B cell (primary cell): ENCODE results near the gene HGS. TPM values are rescaled to one million over a fixed set of nuclear protein-coding genes. Genes with fewer than 3 reads are reported as not detected.

Experiments
- ATAC-seq: fragments of 200-7000 bp; cut with Tn5 transposase; one replicate; pipeline ENCODE4 v1.10.0; 2021; ENCODE audit warnings: low read depth, mild to moderate bottlenecking, moderate number of reproducible peaks, moderate library complexity
- CTCF ChIA-PET: fragments of 350-600 bp; sonication (Branson Sonifier 250); formaldehyde crosslinking; loops from one replicate; lab custom pipeline; 2021; ENCODE audit warnings: antibody characterized with exemption, inconsistent platforms; lab: Charles Lee
- POLR2A ChIA-PET: fragments of 350-600 bp; sonication (Branson Sonifier 250); formaldehyde crosslinking; loops from one replicate; lab custom pipeline; 2021; ENCODE audit warnings: antibody characterized with exemption; lab: Charles Lee
- DNase-seq: peaks from one replicate; pipeline ENCODE4 v3.0.0; 2013
- H2AFZ ChIP-seq: 2 replicates; pipeline ENCODE4 v1.6.1; 2012; ENCODE audit warnings: mild to moderate bottlenecking, low read depth, low read length; ENCODE audit not compliant: insufficient read depth, poor library complexity, severe bottlenecking
- H3K27ac ChIP-seq, 2 donors: 1 replicate in 1 of 2; 2 replicates in 1 of 2; pipeline ENCODE4 v1.5.1; 2012 to 2013; ENCODE audit warnings: low read length in 2 of 2, mild to moderate bottlenecking in 2 of 2, moderate library complexity in 1 of 2
- H3K27me3 ChIP-seq, 4 experiments: fragments of 200-600 bp in 1 of 4; sonication (generic) in 1 of 4; replicated peaks in 1 of 4; 1 replicate in 2 of 4; 2 replicates in 2 of 4; pipeline versions ENCODE4 v1.6.1 to v1.7.0; 2013 to 2016; ENCODE audit warnings: low read length in 3 of 4, mild to moderate bottlenecking in 2 of 4, mixed read lengths in 1 of 4, moderate library complexity in 1 of 4; ENCODE audit not compliant: insufficient read depth in 4 of 4, control insufficient read depth in 3 of 4; ENCODE audit errors: control extremely low read depth in 1 of 4
- H3K36me3 ChIP-seq, 2 experiments: replicated peaks in 1 of 2; 1 replicate in 1 of 2; 2 replicates in 1 of 2; pipeline versions ENCODE4 v1.6.1 to v1.7.1; 2013; ENCODE audit warnings: low read length in 1 of 2; ENCODE audit not compliant: insufficient read depth in 2 of 2, control insufficient read depth in 1 of 2; ENCODE audit errors: control extremely low read depth in 1 of 2, extremely low read depth in 1 of 2
- H3K4me1 ChIP-seq, 2 donors: fragments of 200-600 bp in 1 of 2; sonication (generic) in 1 of 2; 1 replicate in 1 of 2; 2 replicates in 1 of 2; pipeline versions ENCODE4 v1.5.1 to v1.6.1; 2013 to 2017; ENCODE audit warnings: low read length in 2 of 2; ENCODE audit not compliant: control insufficient read depth in 2 of 2, insufficient read depth in 2 of 2
- H3K4me2 ChIP-seq: replicated peaks from 2 replicates; pipeline ENCODE3; 2012; ENCODE audit warnings: mild to moderate bottlenecking, low read depth, low read length; ENCODE audit not compliant: poor library complexity, severe bottlenecking
- H3K4me3 ChIP-seq, 5 experiments: fragments of 200-600 bp in 1 of 5; sonication (generic) in 1 of 5; 1 replicate in 3 of 5; 2 replicates in 2 of 5; pipeline versions ENCODE4 v1.5.1 to v1.7.0; 2011 to 2016; ENCODE audit warnings: low read length in 4 of 5, mild to moderate bottlenecking in 4 of 5, low read depth in 2 of 5, control low read depth in 1 of 5, moderate library complexity in 1 of 5; ENCODE audit not compliant: insufficient read depth in 1 of 5; ENCODE audit errors: control extremely low read depth in 1 of 5, extremely low read depth in 1 of 5
- H3K79me2 ChIP-seq: fragments of 200-600 bp; sonication (generic); one replicate; pipeline ENCODE4 v1.6.0; 2016; ENCODE audit warnings: low read length; ENCODE audit not compliant: control insufficient read depth, insufficient read depth
- H3K9ac ChIP-seq: fragments of 200-600 bp; sonication (generic); 2 replicates; pipeline ENCODE4 v1.6.1; 2017; ENCODE audit warnings: mild to moderate bottlenecking, low read length, moderate library complexity
- H3K9me3 ChIP-seq, 3 donors: one replicate each; pipeline versions ENCODE4 v1.6.1 to v1.7.1; 2013; ENCODE audit warnings: low read length in 2 of 3; ENCODE audit not compliant: control insufficient read depth in 2 of 3, insufficient read depth in 1 of 3; ENCODE audit errors: control extremely low read depth in 1 of 3
- H4K20me1 ChIP-seq: 2 replicates; pipeline ENCODE4 v1.6.0; 2012; ENCODE audit warnings: mild to moderate bottlenecking, low read length; ENCODE audit not compliant: insufficient read depth, control insufficient read depth, poor library complexity, severe bottlenecking
- H3K27ac Mint-ChIP-seq: one replicate; pipeline ENCODE4 v1.8.0; 2021; ENCODE audit warnings: mixed read lengths
- H3K27me3 Mint-ChIP-seq: one replicate; pipeline ENCODE4 v1.8.0; 2021; ENCODE audit warnings: mixed read lengths
- H3K4me1 Mint-ChIP-seq: one replicate; pipeline ENCODE4 v1.8.0; 2021; ENCODE audit warnings: mixed read lengths
- H3K4me3 Mint-ChIP-seq: one replicate; pipeline ENCODE4 v1.8.0; 2021; ENCODE audit warnings: mixed read lengths
- H3K9me3 Mint-ChIP-seq: one replicate; pipeline ENCODE4 v1.8.0; 2022; ENCODE audit warnings: mixed read lengths; ENCODE audit not compliant: insufficient read depth
- CTCF ChIP-seq: fragments of 200-600 bp; IDR thresholded peaks from one replicate; pipeline ENCODE4 v1.8.0; 2022; ENCODE audit warnings: antibody characterized with exemption, mild to moderate bottlenecking
- EZH2 ChIP-seq: IDR thresholded peaks from 2 replicates; pipeline ENCODE4 v1.6.1; 2012; ENCODE audit warnings: borderline replicate concordance, low read depth, mild to moderate bottlenecking, moderate library complexity, low read length; ENCODE audit not compliant: insufficient read depth, poor library complexity, severe bottlenecking
- WGBS: methylation state at CpG from one replicate; pipeline ENCODE4 v1.1.5; 2013; ENCODE audit warnings: missing lambda C conversion rate; ENCODE audit not compliant: insufficient coverage; 5-methylcytosine and 5-hydroxymethylcytosine counted together
- intact Hi-C: fragments of 100-400 bp; cut with micrococcal nuclease; formaldehyde crosslinking; loops from one replicate; pipeline ENCODE4 v1.10.0; 2022
- polyA plus RNA-seq: library from polyadenylated mRNA; depleted of rRNA; stranded (reverse); fragments of >200 nt; gene quantifications from 2 replicates; pipeline ENCODE4 v1.2.3, GENCODE V29; 2012
- total RNA-seq, 2 donors: library from RNA; stranded (reverse); fragments of 120-200 nt in 1 of 2; gene quantifications; 1 replicate in 1 of 2; 2 replicates in 1 of 2; pipeline versions ENCODE4 v1.2.3 to v1.2.4, GENCODE V29; 2013 to 2022

HGS gene
- total and polyA plus RNA-seq, 2 donors (not counting 1 experiment from before 2014, with no cell fraction given): 184 to 220 TPM

GRCh38 chr17:81706757-81707624, 23.2 kb downstream of the HGS start:
- Histone ChIP-seq H3K27me3 (peaks cover 0 to 3% (median 0%) of the 10 kb centered on the region in 4 experiments), H3K4me3 (no peak overlapping the region), H3K9me3 (no peaks in the 10 kb centered on the region), H3K4me2 (no peak overlapping the region), H3K9ac (no peak overlapping the region), H3K4me1 (peaks cover 27 to 37% of the 10 kb centered on the region in 2 donors), H3K79me2 (peaks cover 26% of the 10 kb centered on the region), H2AFZ (no peak overlapping the region), H3K36me3 (peaks cover 0 to 10% of the 10 kb centered on the region in 2 experiments), H4K20me1 (peaks cover 6% of the 10 kb centered on the region), H3K27ac (no peak overlapping the region)
- TF ChIP-seq EZH2 (no peak), CTCF (no peak)
- WGBS: 97% methylated on average over 54 of the region's 54 CpGs
- peaks cover 32% of the 10 kb centered on the region for H3K4me1 Mint-ChIP-seq
- DNase-seq: no peak
- no peak overlapping the region for H3K4me3 Mint-ChIP-seq
- intact Hi-C loops: no loop called here
- ChIA-PET CTCF (no interaction called here), POLR2A (interaction anchor here (0.5 kb wide), 1 partner anchor 535 kb away, joined by 5 read pairs; no protein-coding TSS in a partner anchor)
- H3K9me3 Mint-ChIP-seq: no peaks in the 10 kb centered on the region
- H3K27ac Mint-ChIP-seq: no peak overlapping the region
- no peak for ATAC-seq
- H3K27me3 Mint-ChIP-seq: no peaks in the 10 kb centered on the region
